Small intestine (tissue), 7 donors: ENCODE measurements around the gene SHISA6. TPM values are rescaled to one million over a fixed set of nuclear protein-coding genes. Genes with fewer than 3 reads are reported as not detected.

ENCODE experiments used
- DNase-seq, 2 donors: peaks; one replicate each; pipeline versions ENCODE4 v3.0.0 to v3.0.0-alpha.2; 2013
- FAIRE-seq: peaks from 2 replicates; lab custom pipeline; 2012; peaks lifted over from hg19 to GRCh38; lab: Jason Lieb, UNC
- H3K27ac ChIP-seq, 3 donors: one replicate each; pipeline ENCODE4 v1.5.1; 2013; ENCODE audit warnings: low read length in 2 of 3, mild to moderate bottlenecking in 2 of 3, control low read depth in 1 of 3, inconsistent platforms in 1 of 3, low read depth in 1 of 3, moderate library complexity in 1 of 3
- H3K27me3 ChIP-seq, 3 donors: one replicate each; pipeline ENCODE4 v1.6.1; 2013; ENCODE audit warnings: low read length in 3 of 3, inconsistent platforms in 1 of 3; ENCODE audit not compliant: control insufficient read depth in 3 of 3, insufficient read depth in 3 of 3
- H3K36me3 ChIP-seq, 3 donors: one replicate each; pipeline ENCODE4 v1.6.1; 2013; ENCODE audit warnings: low read length in 3 of 3, inconsistent platforms in 1 of 3, low read depth in 1 of 3, mild to moderate bottlenecking in 1 of 3, moderate library complexity in 1 of 3; ENCODE audit not compliant: control insufficient read depth in 3 of 3, insufficient read depth in 2 of 3
- H3K4me1 ChIP-seq, 3 donors: one replicate each; pipeline ENCODE4 v1.6.1; 2013; ENCODE audit warnings: low read length in 2 of 3, inconsistent platforms in 1 of 3, low read depth in 1 of 3, mild to moderate bottlenecking in 1 of 3, moderate library complexity in 1 of 3; ENCODE audit not compliant: control insufficient read depth in 3 of 3, insufficient read depth in 2 of 3
- H3K4me3 ChIP-seq, 3 donors: one replicate each; pipeline ENCODE4 v1.5.1; 2013; ENCODE audit warnings: low read length in 3 of 3, control low read depth in 1 of 3, inconsistent platforms in 1 of 3, low read depth in 1 of 3, mild to moderate bottlenecking in 1 of 3, moderate library complexity in 1 of 3
- H3K9me3 ChIP-seq, 2 donors: one replicate each; pipeline ENCODE4 v1.6.1; 2013; ENCODE audit warnings: low read depth in 1 of 2, low read length in 1 of 2; ENCODE audit not compliant: control insufficient read depth in 2 of 2, insufficient read depth in 1 of 2
- WGBS, 3 donors: extraction: QIAGEN DNeasy Blood & Tissue Kit; methylation state at CpG; one replicate each; pipeline ENCODE4 v1.1.7; 2013; 5-methylcytosine and 5-hydroxymethylcytosine counted together
- polyA plus RNA-seq, 4 donors: library from polyadenylated mRNA; stranded (reverse) in 3 of 4; unstranded in 1 of 4; fragments of 200-250 nt in 3 of 4; fragments of 120-200 nt in 1 of 4; gene quantifications; one replicate each; pipeline versions ENCODE4 v1.2.1 to v1.2.3, GENCODE V29; 2013
- donor health status: healthy with polysubstance abuse.
- donor health status: control.
- donor health status: control.
- donor health status: Bipolar disorder and iron deficiency.
- donor health status: healthy.

Gene SHISA6
- polyA plus RNA-seq, 4 donors, result 0.04 to 0.24 TPM; not detected in 2

DNA sequence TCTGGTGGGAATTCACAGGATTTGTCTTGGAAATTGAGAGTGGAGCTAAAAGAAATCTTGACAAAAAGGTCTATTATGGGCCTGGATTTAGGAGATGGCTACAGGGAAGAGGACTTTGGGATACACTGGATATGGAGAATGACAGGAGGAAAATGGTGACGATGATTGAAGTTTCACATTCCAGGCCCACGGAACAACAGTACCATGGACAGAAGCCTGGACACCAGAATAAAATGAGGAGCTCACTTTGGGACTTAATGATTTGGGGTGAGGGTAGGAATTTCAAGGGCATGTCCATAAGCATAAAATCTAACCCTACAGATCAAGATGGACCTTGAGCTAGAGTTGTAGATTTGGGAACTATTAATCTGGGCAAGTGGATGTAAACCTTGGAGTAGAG, 309.4 kb downstream of the SHISA6 start:
- Histone ChIP-seq H3K4me3 (no peak overlapping the region), H3K27me3 (no peaks in the 10 kb centered on the region), H3K36me3 (no peaks in the 10 kb centered on the region), H3K27ac (no peak overlapping the region), H3K9me3 (no peaks in the 10 kb centered on the region), H3K4me1 (no peaks in the 10 kb centered on the region)
- FAIRE-seq (no peak), DNase-seq (no peak)
- 82 to 93% (median 85%) methylated on average over 2 of the region's 2 CpGs for WGBS, 3 donors

GRCh38 chr17:11551442-11551841, 310.4 kb downstream of the SHISA6 start:
- no peak overlapping the region for H3K4me3 ChIP-seq
- no peak for FAIRE-seq
- WGBS, 3 donors, result 58 to 69% (median 61%) methylated on average over 6 of the region's 6 CpGs

DNA sequence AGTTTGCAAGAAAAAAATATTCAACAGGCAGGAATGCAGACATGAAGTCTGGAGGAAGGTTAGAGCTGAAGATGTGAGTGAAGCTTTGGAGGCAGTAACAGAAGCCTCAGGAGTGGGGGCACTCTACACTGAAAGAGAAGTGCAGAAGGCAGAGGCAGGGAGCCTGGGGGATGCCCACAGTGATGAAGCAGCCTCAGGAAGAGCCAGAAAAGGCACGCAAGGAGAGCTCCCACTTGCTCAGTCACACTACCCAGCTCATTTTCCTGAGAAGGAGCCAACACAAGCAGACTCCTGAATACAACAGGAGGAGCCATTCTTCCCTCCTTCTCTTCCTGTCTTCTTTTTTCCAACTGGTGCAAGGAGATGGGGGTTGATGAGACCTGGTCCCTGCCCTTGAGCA, 312.1 kb downstream of the SHISA6 start:
- no peaks in the 10 kb centered on the region for H3K27me3 ChIP-seq
- H3K4me1 ChIP-seq, result no peaks in the 10 kb centered on the region
- WGBS, 3 donors, result 64 to 93% (median 86%) methylated on average over 1 of the region's 1 CpG
- H3K9me3 ChIP-seq, result no peaks in the 10 kb centered on the region
- FAIRE-seq (no peak), DNase-seq (no peak)
- H3K36me3 ChIP-seq, result no peaks in the 10 kb centered on the region
- no peak overlapping the region for H3K27ac ChIP-seq
- no peak overlapping the region for H3K4me3 ChIP-seq

More at GRCh38 chr17:11551442-11551841, 310.4 kb downstream of the SHISA6 start:
- Histone ChIP-seq H3K4me1 (no peaks in the 10 kb centered on the region), H3K36me3 (no peaks in the 10 kb centered on the region), H3K9me3 (no peaks in the 10 kb centered on the region), H3K27ac (no peak overlapping the region), H3K27me3 (no peaks in the 10 kb centered on the region)
- no peak for DNase-seq

DNA sequence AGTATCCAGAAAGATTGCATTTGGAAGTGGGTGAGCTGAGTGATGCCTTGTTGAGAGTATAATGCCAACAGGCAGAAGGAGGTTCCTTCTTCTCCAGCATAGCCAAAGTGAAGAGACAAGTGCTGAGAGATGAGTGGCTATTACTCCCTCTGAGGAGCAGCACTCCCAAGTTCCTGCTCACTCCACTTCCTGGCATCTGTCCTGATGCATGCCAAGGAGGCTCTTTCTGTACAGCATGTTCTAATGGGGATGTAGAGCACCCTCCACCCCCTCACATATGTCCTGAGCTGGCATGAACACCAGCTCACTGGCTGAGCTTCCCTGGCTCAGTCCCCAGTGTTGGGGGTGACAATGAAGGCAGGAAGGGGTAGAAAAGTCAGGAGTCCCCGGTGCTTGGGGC, 313.0 kb downstream of the SHISA6 start:
- Histone ChIP-seq H3K36me3 (no peaks in the 10 kb centered on the region), H3K27me3 (no peaks in the 10 kb centered on the region), H3K27ac (no peak overlapping the region), H3K4me1 (no peaks in the 10 kb centered on the region), H3K4me3 (no peak overlapping the region), H3K9me3 (no peaks in the 10 kb centered on the region)
- FAIRE-seq (no peak), DNase-seq (no peak)
- 67 to 91% (median 75%) methylated on average over 1 of the region's 1 CpG for WGBS, 3 donors

DNA sequence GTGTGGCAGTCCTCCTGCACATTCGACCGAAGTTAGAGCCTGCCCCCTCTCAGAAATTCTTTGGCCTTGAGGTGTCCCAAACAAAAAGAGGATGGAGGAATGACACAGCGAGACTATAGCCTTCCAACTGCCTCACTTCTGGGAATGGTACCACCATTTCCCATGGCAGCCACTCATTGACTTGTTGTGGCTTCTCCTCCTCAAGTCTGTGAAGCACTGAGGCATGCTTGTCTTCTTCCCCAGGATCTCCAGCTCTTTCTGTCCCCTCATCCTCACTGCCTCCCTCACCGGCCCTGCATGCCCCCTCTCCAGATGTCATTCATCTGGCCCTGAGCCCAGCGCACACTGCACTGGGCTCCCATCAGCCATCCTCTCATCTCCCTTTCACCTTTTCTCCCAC, 313.5 kb downstream of the SHISA6 start:
- no peak overlapping the region for H3K27ac ChIP-seq
- FAIRE-seq (no peak), DNase-seq (no peak)
- WGBS, 3 donors, result 83 to 86% (median 85%) methylated on average over 5 of the region's 5 CpGs
- no peaks in the 10 kb centered on the region for H3K9me3 ChIP-seq
- H3K4me3 ChIP-seq, result no peak overlapping the region
- no peaks in the 10 kb centered on the region for H3K36me3 ChIP-seq
- H3K4me1 ChIP-seq, result no peaks in the 10 kb centered on the region
- no peaks in the 10 kb centered on the region for H3K27me3 ChIP-seq

GRCh38 chr17:11555530-11555929, 314.5 kb downstream of the SHISA6 start:
- Histone ChIP-seq H3K4me3 (no peak overlapping the region), H3K9me3 (no peaks in the 10 kb centered on the region), H3K36me3 (no peaks in the 10 kb centered on the region), H3K27ac (no peak overlapping the region), H3K4me1 (no peaks in the 10 kb centered on the region), H3K27me3 (no peaks in the 10 kb centered on the region)
- 81 to 88% (median 81%) methylated on average over 6 of the region's 6 CpGs for WGBS, 3 donors
- DNase-seq, result no peak
- FAIRE-seq, result no peak

GRCh38 chr17:11557727-11558452, 316.9 kb downstream of the SHISA6 start:
- 91 to 93% (median 91%) methylated on average over 42 to 46 of the region's 46 CpGs for WGBS, 3 donors
- Histone ChIP-seq H3K4me3 (no peak overlapping the region), H3K9me3 (no peaks in the 10 kb centered on the region), H3K27ac (no peak overlapping the region), H3K36me3 (no peaks in the 10 kb centered on the region), H3K27me3 (no peaks in the 10 kb centered on the region), H3K4me1 (no peaks in the 10 kb centered on the region)
- FAIRE-seq (no peak), DNase-seq (no peak)

DNA sequence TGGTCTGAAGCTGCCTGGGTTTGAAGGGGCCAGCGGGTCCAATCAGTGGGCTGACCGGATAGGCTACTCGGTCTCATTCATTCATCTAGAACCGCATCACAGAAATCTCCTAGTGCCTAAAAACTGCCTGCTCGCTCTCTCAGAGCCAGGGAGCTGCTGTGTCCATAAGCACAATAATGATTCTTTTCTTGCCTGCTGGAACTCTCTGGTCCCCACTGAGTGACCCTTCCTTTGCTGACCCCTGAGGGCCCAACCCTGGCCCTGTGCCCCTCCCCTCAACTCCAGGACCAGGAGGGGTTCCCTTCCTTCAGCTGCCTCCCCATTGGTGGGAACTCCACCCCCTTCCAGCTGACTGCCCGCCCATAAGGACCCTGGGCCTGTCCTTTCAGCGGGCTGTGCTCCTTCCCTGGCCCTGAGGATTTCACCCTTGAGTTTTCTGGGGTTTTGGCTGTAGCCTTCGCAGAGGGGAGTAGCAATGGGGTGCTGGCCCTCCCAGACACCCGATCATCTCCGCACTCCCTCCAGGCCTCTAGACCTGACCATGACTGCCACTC, 317.7 kb downstream of the SHISA6 start:
- Histone ChIP-seq H3K9me3 (no peaks in the 10 kb centered on the region), H3K36me3 (no peaks in the 10 kb centered on the region), H3K27me3 (no peaks in the 10 kb centered on the region), H3K4me3 (no peak overlapping the region), H3K27ac (no peak overlapping the region), H3K4me1 (no peaks in the 10 kb centered on the region)
- no peak for FAIRE-seq
- no peak for DNase-seq
- WGBS, 3 donors, result 88 to 91% (median 90%) methylated on average over 10 of the region's 10 CpGs
